Keratinocyte (primary cell): ENCODE data around the gene TRPM3.

Source experiments
- CTCF ChIP-seq, 3 experiments: IDR thresholded peaks in 1 of 3; conservative IDR thresholded peaks in 1 of 3; optimal IDR thresholded peaks in 1 of 3; 2 replicates in 2 of 3; 3 replicates in 1 of 3; pipeline versions ENCODE3 to v1.5.1; 2011; ENCODE audit warnings: low read length in 3 of 3, mild to moderate bottlenecking in 3 of 3, moderate library complexity in 2 of 3, control low read depth in 1 of 3, inconsistent platforms in 1 of 3; ENCODE audit not compliant: insufficient read depth in 2 of 3; ENCODE audit errors: extremely low read depth in 1 of 3
- EZH2 ChIP-seq: IDR thresholded peaks from one replicate; pipeline ENCODE4 v1.6.1; 2012; ENCODE audit warnings: inconsistent platforms, mild to moderate bottlenecking, low read length, moderate library complexity

GRCh38 chr9:70554881-70555280 is 566.5 kb downstream of the TRPM3 start:
- TF ChIP-seq CTCF (optimal IDR thresholded peaks at IDR 0.05 in 1 of 3, IDR thresholded peaks at IDR 0.05 in 1 of 3, conservative IDR thresholded peaks at IDR 0.05 in 1 of 3; ENCODE audit: extremely low read depth in 1 of 3, insufficient read depth in 2 of 3, low read length in 3 of 3) = no peak
- no peak for TF ChIP-seq EZH2
